KOPT-K1 (cell line): ENCODE data around the gene EMC8.

Experiments
- H3K27ac ChIP-seq: fragments of 200-600 bp; sonication (generic); 2 replicates; pipeline ENCODE4 v1.5.1; 2016; ENCODE audit warnings: antibody characterized with exemption, mild to moderate bottlenecking, low read depth, low read length; ENCODE audit not compliant: poor library complexity, severe bottlenecking
- H3K36me3 ChIP-seq: fragments of 200-600 bp; sonication (generic); 2 replicates; pipeline ENCODE4 v1.5.1; 2017; ENCODE audit warnings: antibody characterized with exemption, mild to moderate bottlenecking, low read length, moderate library complexity; ENCODE audit not compliant: insufficient read depth
- H3K9me3 ChIP-seq: fragments of 200-600 bp; sonication (generic); 2 replicates; pipeline ENCODE4 v1.5.1; 2017; ENCODE audit warnings: antibody characterized with exemption, low read length, mild to moderate bottlenecking; ENCODE audit not compliant: insufficient read depth, poor library complexity, severe bottlenecking

Gene EMC8

DNA sequence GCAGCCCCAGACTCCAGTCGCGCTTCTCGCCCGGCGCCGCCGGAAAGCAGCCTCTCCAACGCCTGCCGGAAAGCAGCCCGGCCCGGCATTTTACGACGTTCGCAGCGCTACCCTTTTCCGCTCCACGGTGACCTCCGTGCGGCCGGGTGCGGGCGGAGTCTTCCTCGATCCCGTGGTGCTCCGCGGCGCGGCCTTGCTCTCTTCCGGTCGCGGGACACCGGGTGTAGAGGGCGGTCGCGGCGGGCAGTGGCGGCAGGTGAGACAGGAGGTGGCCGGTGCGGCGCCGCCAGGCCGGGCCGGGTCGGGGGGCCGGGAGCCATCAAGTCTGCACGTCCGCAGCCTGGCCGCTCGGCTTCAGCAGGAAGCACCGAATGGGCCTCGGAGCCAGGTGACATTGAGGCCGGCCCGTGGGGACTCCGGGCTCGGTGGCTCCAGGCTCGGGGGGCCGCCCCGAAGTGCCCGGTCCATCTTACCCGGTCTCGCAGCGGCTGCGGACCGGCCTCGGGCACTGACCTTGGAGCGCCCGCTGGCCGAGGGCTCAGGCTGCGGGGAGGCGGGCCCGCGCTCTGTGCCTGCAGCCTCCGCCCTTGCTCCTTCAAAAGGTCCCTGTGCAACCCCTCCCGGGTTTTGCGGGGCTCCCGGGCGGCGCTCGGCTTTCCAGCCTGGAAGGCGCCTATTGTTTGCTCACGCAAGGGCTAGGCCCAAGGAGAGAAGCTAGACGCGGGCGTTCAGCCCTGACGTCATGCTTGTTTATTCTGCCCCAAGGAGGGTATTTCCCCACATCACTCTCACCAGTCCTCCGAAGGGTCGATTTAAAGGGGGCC lies at the start of gene EMC8, which contains the start of gene COX4I1:
TSS of gene EMC8 (minus strand) at position 48 of the 824 bp plus-strand sequence. CDS start 249 bp downstream, outside the sequence.
TSS of gene COX4I1 (plus strand) at position 199 of the 824 bp plus-strand sequence. CDS start 1,511 bp downstream, outside the sequence.
- peak within 1 kb of the TSS; percentile 85 for H3K27ac ChIP-seq
- H3K36me3 ChIP-seq = peaks cover 61% of the 10 kb centered on the region
- H3K9me3 ChIP-seq = no peaks in the 10 kb centered on the region

- Histone ChIP-seq H3K36me3 (no peaks in the 10 kb centered on the region), H3K9me3 (no peaks in the 10 kb centered on the region), H3K27ac (no peak overlapping the region)
These were observed 49.6 kb upstream of the EMC8 start for GRCh38 chr16:85848986-85849385.

- H3K9me3 ChIP-seq = no peaks in the 10 kb centered on the region
- H3K36me3 ChIP-seq = no peaks in the 10 kb centered on the region
- no peak overlapping the region for H3K27ac ChIP-seq
These were observed 48.6 kb upstream of the EMC8 start for GRCh38 chr16:85847681-85848601.

DNA sequence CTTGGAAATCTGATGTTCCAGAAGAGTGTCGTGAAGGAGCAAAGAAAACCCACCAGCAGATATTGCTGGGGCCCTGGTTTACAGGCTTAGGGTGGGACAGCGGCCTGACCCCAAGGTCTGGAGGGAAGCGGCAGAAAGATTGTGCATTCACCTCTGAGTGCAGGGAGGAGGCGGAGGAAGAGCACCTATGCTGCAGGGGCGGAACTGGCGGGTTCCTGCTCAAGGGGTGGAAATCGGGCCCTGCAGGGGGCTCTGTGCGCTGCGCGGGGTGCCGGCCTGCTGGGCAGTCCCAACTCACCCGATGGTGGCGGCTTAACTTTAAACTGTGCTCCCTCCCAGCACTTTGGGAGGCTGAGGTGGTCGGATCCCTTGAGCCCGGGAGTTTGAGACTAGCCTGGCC lies 47.7 kb upstream of the EMC8 start:
- no peaks in the 10 kb centered on the region for H3K36me3 ChIP-seq
- H3K27ac ChIP-seq = no peak overlapping the region
- no peaks in the 10 kb centered on the region for H3K9me3 ChIP-seq

DNA sequence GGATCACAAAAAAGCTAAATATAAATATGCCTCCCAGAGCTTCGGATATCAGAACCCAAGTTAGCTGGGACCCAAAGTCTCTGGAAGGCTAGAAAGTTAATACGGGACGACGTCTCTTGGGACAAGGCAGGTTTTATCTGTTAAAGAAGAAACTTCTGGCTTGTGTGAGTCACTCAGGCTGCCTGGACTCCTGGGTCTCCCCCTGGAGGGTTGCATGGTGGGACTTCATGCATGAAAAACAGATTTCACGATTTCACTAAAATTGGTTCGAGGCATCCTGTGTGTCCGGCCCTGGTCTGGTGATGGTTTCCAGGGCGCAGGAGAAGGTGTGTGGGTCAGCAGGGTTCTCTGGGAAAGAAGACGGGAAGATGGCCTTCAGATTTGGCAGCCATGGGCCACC lies 47.1 kb upstream of the EMC8 start:
- Histone ChIP-seq H3K9me3 (no peaks in the 10 kb centered on the region), H3K36me3 (no peaks in the 10 kb centered on the region)

GRCh38 chr16:85845266-85845665 lies 45.9 kb upstream of the EMC8 start:
- no peaks in the 10 kb centered on the region for H3K36me3 ChIP-seq
- no peak overlapping the region for H3K27ac ChIP-seq
- H3K9me3 ChIP-seq = no peaks in the 10 kb centered on the region

More for the DNA sequence above, 47.1 kb upstream of the EMC8 start:
- H3K27ac ChIP-seq = no peak overlapping the region

GRCh38 chr16:85844786-85845185 lies 45.4 kb upstream of the EMC8 start:
- H3K9me3 ChIP-seq = no peaks in the 10 kb centered on the region
- H3K36me3 ChIP-seq = no peaks in the 10 kb centered on the region
- no peak overlapping the region for H3K27ac ChIP-seq

DNA sequence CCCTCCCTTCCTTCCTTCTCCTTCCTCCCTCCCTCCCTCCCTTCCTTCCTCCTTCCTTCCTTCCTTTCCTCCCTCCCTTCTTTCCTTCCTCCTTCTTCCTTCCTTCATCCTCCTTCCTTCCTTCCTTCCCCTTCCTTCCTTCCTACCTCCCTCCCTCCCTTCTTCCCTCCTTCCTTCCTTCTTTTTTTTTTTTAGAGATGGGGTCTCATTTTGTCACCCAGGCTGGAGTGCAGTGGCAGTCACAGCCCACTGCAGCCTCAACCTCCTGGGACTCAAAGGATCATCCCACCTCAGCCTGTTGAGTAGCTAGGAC lies 44.8 kb upstream of the EMC8 start:
- H3K9me3 ChIP-seq = no peaks in the 10 kb centered on the region
- H3K36me3 ChIP-seq = no peaks in the 10 kb centered on the region
- no peak overlapping the region for H3K27ac ChIP-seq

GRCh38 chr16:85843471-85844168 lies 44.3 kb upstream of the EMC8 start:
- Histone ChIP-seq H3K27ac (no peak overlapping the region), H3K9me3 (no peaks in the 10 kb centered on the region), H3K36me3 (no peaks in the 10 kb centered on the region)

DNA sequence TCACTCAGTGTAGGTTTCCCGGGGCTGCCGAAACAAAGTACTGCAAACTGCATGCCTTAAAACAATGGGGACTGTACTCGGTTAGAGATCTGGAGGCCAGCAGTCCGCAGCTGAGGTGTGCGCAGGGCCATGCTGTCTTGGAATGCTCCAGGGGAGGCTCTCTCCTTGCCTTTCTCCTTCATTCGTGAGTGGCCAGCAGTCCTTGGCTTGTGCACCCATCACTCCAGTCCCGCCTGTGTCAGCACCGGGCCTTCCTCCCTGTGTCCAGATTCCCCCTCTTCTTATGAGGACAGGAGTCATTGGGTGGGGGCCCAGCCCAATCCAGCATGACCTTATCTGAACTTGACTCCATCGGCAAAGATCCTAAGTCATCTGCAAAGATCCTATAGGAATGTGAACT lies 43.5 kb upstream of the EMC8 start:
- H3K9me3 ChIP-seq = no peaks in the 10 kb centered on the region
- no peak overlapping the region for H3K27ac ChIP-seq
- no peaks in the 10 kb centered on the region for H3K36me3 ChIP-seq

DNA sequence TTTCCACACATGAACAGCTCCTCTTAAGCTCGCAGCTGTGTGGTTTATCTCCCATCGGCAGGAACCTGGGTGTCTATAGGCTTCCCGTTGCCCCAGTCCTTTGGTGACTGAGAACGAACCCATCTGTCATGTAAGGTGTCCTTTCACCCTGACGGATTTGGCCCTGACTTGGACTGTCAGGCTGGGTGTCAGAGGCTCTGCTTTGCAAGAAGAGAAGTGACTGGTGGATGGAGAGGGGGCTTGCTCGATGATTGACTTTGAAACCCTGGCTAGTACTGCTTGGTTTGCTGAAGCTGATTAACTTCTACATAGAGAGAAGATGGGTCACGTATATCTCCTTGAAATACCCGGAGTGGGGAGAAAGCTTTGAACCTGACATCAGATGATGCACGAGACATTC lies 43.1 kb upstream of the EMC8 start:
- Histone ChIP-seq H3K36me3 (no peaks in the 10 kb centered on the region), H3K27ac (no peak overlapping the region), H3K9me3 (no peaks in the 10 kb centered on the region)

DNA sequence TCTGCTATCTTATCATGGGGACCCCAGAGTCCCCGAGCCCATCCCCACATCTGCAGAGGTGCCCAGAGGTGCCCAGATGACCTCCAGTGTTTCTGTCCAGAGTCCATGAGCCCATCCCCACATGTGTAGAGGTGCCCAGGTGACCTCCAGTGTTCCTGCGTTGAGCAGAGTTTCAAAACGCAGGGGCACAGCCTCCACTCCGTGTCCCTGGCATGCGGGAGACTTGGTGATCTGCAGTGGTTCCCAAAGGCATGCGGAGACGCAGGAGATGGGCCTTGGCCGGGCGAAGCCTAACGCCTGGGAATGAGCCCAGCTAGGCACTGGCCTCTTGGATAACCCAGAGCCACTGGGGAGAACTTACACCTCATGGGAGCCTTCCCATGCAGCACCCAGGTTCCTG lies 41.5 kb upstream of the EMC8 start:
- H3K9me3 ChIP-seq = no peaks in the 10 kb centered on the region

DNA sequence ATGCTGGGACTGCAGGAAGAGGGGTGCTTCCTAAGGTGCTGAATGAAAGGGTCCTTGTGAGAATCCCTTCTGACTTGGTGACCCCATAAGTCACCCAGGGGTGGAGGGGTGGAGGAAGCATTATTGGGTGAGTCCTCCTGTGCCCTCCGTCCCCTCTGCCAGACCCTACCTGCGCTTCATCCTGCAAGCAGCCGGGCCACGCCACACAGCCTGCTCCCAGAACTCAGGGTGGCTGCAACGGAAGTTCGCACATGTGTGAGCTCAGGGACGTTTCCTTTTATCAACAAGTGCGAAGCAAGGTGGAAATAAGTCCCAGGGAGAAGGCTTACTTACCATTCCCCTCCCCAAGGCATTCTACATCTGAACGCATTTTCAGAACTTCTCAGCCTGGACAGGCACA lies 41.1 kb upstream of the EMC8 start:
- Histone ChIP-seq H3K27ac (no peak overlapping the region), H3K36me3 (no peaks in the 10 kb centered on the region), H3K9me3 (no peaks in the 10 kb centered on the region)

More for the DNA sequence above, 41.5 kb upstream of the EMC8 start:
- H3K27ac ChIP-seq = no peak overlapping the region
- H3K36me3 ChIP-seq = no peaks in the 10 kb centered on the region

DNA sequence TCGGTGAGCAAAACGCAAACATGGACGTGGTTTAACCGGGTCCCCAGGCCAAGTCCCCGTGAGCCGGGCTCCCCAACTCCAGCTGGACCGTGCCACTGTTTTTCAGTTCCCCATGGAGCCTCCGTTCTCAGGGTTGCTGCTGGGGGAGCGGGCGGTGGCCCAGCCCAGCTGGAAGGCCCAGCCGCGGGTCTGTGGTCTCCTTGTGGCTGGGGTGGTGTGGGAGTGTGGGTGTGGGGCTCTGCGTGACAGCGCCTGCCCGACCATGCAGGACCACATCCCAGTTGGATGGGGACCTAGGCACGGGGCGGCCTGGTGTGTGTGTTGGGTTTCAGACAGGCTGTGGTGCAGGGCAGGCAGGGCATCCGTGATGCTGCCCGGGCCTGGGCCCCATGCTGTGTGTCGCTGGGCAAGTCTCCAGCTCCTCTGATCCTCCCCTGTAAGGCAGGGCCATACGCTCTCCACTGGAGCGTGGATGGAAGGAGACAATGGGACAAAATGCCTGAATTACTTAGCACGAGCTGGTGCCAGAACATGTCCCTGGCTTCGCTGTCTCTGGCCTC lies 40.4 kb upstream of the EMC8 start:
- H3K36me3 ChIP-seq = no peaks in the 10 kb centered on the region
- H3K27ac ChIP-seq = no peak overlapping the region
- no peaks in the 10 kb centered on the region for H3K9me3 ChIP-seq
